ENCODE measurements around the gene SBF1.

Gene SBF1

DNA sequence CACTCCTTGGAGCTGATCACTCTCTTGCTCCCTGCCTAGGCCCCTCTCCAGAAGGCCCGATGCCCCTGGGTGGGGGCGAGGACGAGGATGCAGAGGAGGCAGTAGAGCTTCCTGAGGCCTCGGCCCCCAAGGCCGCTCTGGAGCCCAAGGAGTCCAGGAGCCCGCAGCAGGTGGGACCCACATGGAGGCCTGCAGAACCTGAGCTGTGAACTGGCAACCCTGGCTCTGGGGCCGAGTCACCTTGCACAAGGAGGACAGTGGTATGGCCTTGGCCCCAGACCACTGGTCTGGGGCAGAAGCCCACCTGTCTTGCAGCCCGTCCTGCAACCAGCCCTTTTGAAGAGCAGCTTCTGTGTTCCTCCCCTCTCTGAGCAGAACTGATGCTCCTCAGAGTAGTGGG lies 44.3 kb upstream of the SBF1 start:
- no peak overlapping the region for H3K27ac ChIP-seq (ENCODE audit: low read length)
- H3K36me3 ChIP-seq (ENCODE audit: control insufficient read depth, insufficient read depth, low read length), result peaks cover 34% of the 10 kb centered on the region
- no peak overlapping the region for H3K4me3 ChIP-seq (ENCODE audit: low read length)
- no peaks in the 10 kb centered on the region; the same call in 1 of the 2 replicates for H3K4me1 ChIP-seq (ENCODE audit: control insufficient read depth, insufficient read depth, low read length)
- no CpG with 5 or more reads among the region's 8 CpGs for WGBS (ENCODE audit: insufficient coverage, insufficient read length)
- no peak for DNase-seq (ENCODE audit: low read depth, low spot score)
- H3K27me3 ChIP-seq (ENCODE audit: control insufficient read depth, insufficient read depth, low read length), result no peaks in the 10 kb centered on the region
- H3K9me3 ChIP-seq (ENCODE audit: control insufficient read depth, insufficient read depth, low read length), result no peaks in the 10 kb centered on the region

DNA sequence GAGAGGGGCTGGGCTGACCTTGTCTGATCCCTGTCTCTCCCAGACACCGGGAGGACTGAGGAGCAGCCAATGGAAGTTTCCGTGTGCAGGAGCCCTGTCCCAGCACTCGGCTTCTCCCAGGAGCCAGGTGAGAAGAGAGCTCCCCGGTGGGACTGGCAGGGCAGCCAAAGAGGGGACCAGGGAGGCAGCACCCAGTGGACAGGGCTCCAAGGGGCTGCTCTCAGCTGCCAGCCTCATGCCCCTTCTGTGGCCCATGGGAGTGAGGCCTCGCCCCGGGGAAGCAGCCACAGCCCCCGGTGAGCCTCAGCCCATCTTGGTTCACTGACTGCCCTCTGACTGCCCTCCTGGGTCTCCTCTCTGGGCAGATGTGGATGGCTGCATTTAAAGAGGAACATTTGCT lies 43.8 kb upstream of the SBF1 start:
- Histone ChIP-seq H3K9me3 (ENCODE audit: control insufficient read depth, insufficient read depth, low read length) (no peaks in the 10 kb centered on the region), H3K4me1 (ENCODE audit: control insufficient read depth, insufficient read depth, low read length) (no peaks in the 10 kb centered on the region), H3K27me3 (ENCODE audit: control insufficient read depth, insufficient read depth, low read length) (no peaks in the 10 kb centered on the region), H3K36me3 (ENCODE audit: control insufficient read depth, insufficient read depth, low read length) (peaks cover 34% of the 10 kb centered on the region), H3K27ac (ENCODE audit: low read length) (no peak overlapping the region), H3K4me3 (ENCODE audit: low read length) (no peak overlapping the region)
- no CpG with 5 or more reads among the region's 7 CpGs for WGBS (ENCODE audit: insufficient coverage, insufficient read length)
- no peak for DNase-seq (ENCODE audit: low read depth, low spot score)

DNA sequence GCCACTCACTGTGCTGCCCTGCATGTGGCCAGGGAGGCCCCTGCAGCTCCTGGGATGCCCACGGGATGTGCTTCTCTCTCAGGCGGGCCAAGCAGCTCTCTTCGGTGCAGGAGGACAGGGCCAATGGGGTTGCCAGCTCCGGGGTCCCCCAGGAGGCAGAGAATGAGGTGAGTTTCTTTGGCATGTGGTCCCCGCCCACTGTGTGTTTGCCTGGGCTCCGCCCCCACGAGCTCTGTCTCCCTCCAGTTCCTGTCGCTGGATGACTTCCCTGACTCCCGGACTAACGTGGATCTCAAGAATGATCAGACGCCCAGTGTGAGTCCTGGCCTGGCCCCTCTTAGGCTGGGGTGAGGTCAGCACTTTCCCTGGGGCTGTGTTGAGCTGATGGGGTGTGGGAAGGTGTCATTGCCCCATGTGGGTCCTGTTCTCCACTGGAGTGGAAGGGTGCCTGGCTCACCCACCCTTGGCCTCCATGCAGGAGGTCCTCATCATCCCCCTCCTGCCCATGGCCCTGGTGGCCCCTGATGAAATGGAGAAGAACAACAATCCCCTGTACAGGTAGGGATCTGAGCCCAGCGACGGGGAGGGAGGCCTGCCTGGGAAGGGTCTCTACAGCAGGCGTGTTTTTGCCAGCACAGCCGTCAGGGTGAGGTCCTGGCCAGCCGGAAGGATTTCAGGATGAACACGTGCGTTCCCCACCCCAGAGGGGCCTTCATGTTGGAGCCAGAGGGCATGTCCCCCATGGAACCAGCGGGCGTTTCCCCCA lies 42.8 kb upstream of the SBF1 start:
- Histone ChIP-seq H3K36me3 (ENCODE audit: control insufficient read depth, insufficient read depth, low read length) (peaks cover 26% of the 10 kb centered on the region), H3K9me3 (ENCODE audit: control insufficient read depth, insufficient read depth, low read length) (no peaks in the 10 kb centered on the region), H3K4me1 (ENCODE audit: control insufficient read depth, insufficient read depth, low read length) (no peaks in the 10 kb centered on the region), H3K27me3 (ENCODE audit: control insufficient read depth, insufficient read depth, low read length) (no peaks in the 10 kb centered on the region), H3K4me3 (ENCODE audit: low read length) (no peak overlapping the region), H3K27ac (ENCODE audit: low read length) (no peak overlapping the region)
- DNase-seq (ENCODE audit: low read depth, low spot score), result no peak
- no CpG with 5 or more reads among the region's 20 CpGs for WGBS (ENCODE audit: insufficient coverage, insufficient read length)

DNA sequence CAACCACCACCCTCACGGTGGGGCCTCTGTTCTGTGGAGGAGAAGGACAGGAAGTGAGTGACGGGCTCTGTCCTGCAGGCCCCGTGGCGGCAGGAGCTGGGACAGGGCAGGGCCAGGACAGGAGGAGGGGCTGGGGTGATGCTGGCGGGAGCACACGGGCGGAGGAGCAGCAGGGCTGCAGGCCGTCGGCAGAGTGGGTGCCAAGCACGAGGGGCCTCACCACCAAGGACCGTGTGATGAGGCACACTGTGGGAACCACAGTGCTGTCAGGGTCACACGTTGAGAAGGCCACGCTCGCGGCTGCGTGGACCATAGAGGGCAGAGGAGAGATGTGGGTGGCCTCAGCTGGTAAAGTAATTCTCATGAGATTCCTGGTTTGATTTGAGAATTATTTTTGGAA lies 42.1 kb upstream of the SBF1 start:
- WGBS (ENCODE audit: insufficient coverage, insufficient read length), result no CpG with 5 or more reads among the region's 16 CpGs
- H3K36me3 ChIP-seq (ENCODE audit: control insufficient read depth, insufficient read depth, low read length), result peaks cover 19% of the 10 kb centered on the region
- H3K27me3 ChIP-seq (ENCODE audit: control insufficient read depth, insufficient read depth, low read length), result no peaks in the 10 kb centered on the region

DNA sequence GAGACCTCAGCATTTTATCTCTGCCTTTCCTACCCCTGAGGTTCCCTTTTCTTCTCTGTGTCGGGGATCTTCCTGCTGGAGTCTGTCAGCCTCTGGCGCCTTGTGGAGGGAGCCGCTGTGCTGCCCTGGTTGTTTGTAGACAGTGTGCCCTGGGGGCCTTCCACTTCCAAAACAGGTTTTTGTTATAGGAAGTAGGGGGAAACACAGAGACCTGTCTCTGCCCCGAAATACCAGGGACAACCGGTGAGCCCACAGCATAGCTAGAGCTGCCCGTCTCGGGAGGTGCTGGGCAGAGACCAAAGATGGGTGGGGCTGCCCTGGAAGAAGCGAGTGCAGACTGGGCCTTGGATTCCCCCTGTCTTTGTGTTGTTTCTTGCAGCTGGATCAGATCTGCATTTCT lies 41.2 kb upstream of the SBF1 start:
- H3K36me3 ChIP-seq (ENCODE audit: control insufficient read depth, insufficient read depth, low read length), result peaks cover 15% of the 10 kb centered on the region
- no peaks in the 10 kb centered on the region for H3K9me3 ChIP-seq (ENCODE audit: control insufficient read depth, insufficient read depth, low read length)
- H3K4me1 ChIP-seq (ENCODE audit: control insufficient read depth, insufficient read depth, low read length), result no peaks in the 10 kb centered on the region
- DNase-seq (ENCODE audit: low read depth, low spot score), result no peak
- H3K27ac ChIP-seq (ENCODE audit: low read length), result no peak overlapping the region
- no CpG with 5 or more reads among the region's 8 CpGs for WGBS (ENCODE audit: insufficient coverage, insufficient read length)
- H3K4me3 ChIP-seq (ENCODE audit: low read length), result no peak overlapping the region
- H3K27me3 ChIP-seq (ENCODE audit: control insufficient read depth, insufficient read depth, low read length), result no peaks in the 10 kb centered on the region

More for the DNA sequence above, 42.1 kb upstream of the SBF1 start:
- Histone ChIP-seq H3K9me3 (ENCODE audit: control insufficient read depth, insufficient read depth, low read length) (no peaks in the 10 kb centered on the region), H3K4me1 (ENCODE audit: control insufficient read depth, insufficient read depth, low read length) (no peaks in the 10 kb centered on the region), H3K4me3 (ENCODE audit: low read length) (no peak overlapping the region), H3K27ac (ENCODE audit: low read length) (no peak overlapping the region)
- no peak for DNase-seq (ENCODE audit: low read depth, low spot score)

DNA sequence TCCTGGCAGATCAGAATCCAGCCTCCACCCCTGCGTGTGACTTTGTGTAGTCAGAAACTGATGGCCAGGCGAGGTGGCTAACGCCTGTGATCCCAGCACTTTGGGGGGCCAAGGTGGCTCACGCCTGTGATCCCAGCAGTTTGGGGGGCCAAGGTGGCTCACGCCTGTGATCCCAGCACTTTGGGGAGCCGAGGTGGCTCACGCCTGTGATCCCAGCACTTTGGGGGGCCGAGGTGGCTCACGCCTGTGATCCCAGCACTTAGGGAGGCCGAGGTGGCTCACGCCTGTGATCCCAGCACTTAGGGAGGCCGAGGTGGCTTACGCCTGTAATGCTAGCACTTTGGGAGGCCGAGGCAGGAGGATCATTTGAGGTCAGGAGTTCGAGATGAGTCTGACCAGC lies 38.3 kb upstream of the SBF1 start:
- no peaks in the 10 kb centered on the region for H3K9me3 ChIP-seq (ENCODE audit: control insufficient read depth, insufficient read depth, low read length)
- H3K4me3 ChIP-seq (ENCODE audit: low read length), result no peak overlapping the region
- H3K27me3 ChIP-seq (ENCODE audit: control insufficient read depth, insufficient read depth, low read length), result no peaks in the 10 kb centered on the region
- H3K36me3 ChIP-seq (ENCODE audit: control insufficient read depth, insufficient read depth, low read length), result peaks cover 4% of the 10 kb centered on the region
- no peak overlapping the region for H3K27ac ChIP-seq (ENCODE audit: low read length)
- no peak for DNase-seq (ENCODE audit: low read depth, low spot score)
- no CpG with 5 or more reads among the region's 15 CpGs for WGBS (ENCODE audit: insufficient coverage, insufficient read length)
- H3K4me1 ChIP-seq (ENCODE audit: control insufficient read depth, insufficient read depth, low read length), result peaks cover 2% of the 10 kb centered on the region; the same call in 1 of the 2 replicates

DNA sequence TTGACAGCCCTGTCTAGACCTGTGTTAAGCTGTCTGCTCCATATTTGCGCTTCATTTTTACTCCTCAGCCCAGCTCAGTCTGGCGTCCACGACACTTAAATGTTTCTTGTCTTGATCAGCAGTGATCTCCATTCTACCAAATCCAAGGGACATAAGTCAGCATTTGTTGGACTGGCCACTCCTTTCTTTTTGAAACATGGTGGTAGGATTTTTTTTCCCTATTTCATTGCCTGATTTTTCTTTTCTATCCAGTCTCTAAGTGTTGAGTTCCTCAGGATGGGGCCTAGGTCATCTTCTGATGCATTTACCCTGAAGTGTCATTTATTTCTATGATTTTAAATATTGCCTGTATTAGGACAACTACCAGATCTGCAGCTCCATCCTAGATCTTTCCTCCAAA lies 34.1 kb upstream of the SBF1 start:
- Histone ChIP-seq H3K4me3 (ENCODE audit: low read length) (peak overlapping the region; percentile 95; the same call in 1 of the 2 replicates), H3K36me3 (ENCODE audit: control insufficient read depth, insufficient read depth, low read length) (peaks cover 6% of the 10 kb centered on the region; the same call in 1 of the 2 replicates), H3K27me3 (ENCODE audit: control insufficient read depth, insufficient read depth, low read length) (no peaks in the 10 kb centered on the region), H3K9me3 (ENCODE audit: control insufficient read depth, insufficient read depth, low read length) (no peaks in the 10 kb centered on the region), H3K27ac (ENCODE audit: low read length) (no peak overlapping the region), H3K4me1 (ENCODE audit: control insufficient read depth, insufficient read depth, low read length) (peaks cover 4% of the 10 kb centered on the region)
- WGBS (ENCODE audit: insufficient coverage, insufficient read length), result no CpG with 5 or more reads among the region's 3 CpGs
- no peak for DNase-seq (ENCODE audit: low read depth, low spot score)

DNA sequence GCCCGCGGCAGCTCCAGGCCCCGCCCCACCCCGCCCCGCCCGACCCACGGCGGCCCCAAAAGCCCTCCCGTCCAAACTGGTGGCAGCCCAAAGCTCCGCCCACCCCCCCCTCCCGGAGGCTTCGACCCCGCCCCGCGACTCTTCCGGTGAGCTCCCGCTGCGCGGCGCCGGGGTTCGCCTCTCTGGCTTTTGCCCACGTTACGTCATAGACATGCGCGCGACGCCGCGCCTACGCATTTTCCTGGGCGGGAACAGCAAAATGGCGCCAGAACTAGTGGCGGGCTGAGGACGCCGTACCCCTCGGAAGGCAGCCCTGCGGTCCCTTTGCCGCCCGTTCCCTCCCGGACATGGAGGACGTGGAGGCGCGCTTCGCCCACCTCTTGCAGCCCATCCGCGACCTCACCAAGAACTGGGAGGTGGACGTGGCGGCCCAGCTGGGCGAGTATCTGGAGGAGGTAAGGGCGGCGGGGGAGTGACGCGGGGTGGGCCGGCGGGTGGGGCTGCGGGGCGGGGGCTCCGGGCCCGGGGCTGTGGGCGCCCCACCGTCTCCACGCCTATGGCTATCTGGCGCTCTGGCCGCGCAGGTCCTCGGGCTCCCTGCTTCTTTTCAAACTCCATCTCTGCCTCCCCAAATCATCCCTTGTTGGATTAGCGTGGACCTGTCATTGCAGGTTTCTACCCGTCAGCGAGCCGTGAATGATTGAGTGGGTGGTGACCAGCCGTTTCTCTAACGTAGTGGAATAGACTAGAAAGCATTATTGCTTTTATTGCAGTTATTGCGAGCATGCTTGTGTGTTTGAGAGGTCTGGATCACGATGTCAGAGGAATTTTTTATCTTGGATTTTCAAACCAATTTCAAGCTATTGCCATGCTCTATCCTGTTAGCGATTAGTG lies 33.4 kb upstream of the SBF1 start, which contains the start of gene NCAPH2:
Gene NCAPH2 (plus strand): TSS at position 234 of the 894 bp plus-strand sequence. CDS start 114 bp downstream, at position 348.
- H3K36me3 ChIP-seq (ENCODE audit: control insufficient read depth, insufficient read depth, low read length), result peaks cover 6% of the 10 kb centered on the region; the same call in 1 of the 2 replicates
- DNase-seq (ENCODE audit: low read depth, low spot score), result peak; percentile 93
- WGBS (ENCODE audit: insufficient coverage, insufficient read length), result no CpG with 5 or more reads among the region's 76 CpGs
- no peaks in the 10 kb centered on the region for H3K9me3 ChIP-seq (ENCODE audit: control insufficient read depth, insufficient read depth, low read length)
- H3K27ac ChIP-seq (ENCODE audit: low read length), result no peak within 1 kb of the TSS
- no peaks in the 10 kb centered on the region for H3K27me3 ChIP-seq (ENCODE audit: control insufficient read depth, insufficient read depth, low read length)
- H3K4me3 ChIP-seq (ENCODE audit: low read length), result peak within 1 kb of the TSS; percentile 95
- H3K4me1 ChIP-seq (ENCODE audit: control insufficient read depth, insufficient read depth, low read length), result peaks cover 4% of the 10 kb centered on the region

DNA sequence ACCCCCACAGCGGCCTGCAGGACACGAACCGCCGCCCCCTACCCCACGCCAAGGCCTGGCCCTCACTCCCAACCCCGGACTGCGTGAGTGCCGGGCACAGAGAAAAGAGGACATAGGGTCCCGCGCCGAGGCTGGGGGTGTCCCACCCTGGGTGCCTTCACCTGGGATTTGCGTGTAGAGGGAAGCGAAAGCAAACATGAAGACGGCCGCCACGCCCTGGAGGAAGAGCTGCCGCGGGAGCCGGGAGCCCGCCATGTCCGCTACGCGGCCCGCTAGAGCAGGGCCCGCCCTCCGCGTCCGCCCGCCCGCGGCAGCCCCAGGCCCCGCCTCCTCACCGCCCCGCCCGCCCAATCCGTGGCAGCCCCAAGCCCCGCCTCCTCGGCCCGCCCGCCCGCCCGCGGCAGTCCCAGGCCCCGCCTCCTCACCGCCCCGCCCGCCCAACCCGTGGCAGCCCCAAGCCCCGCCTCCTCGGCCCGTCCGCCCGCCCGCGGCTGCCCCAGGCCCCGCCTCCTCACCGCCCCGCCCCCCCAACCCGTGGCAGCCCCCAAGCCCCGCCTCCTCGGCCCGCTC lies 32.7 kb upstream of the SBF1 start, which contains the start of gene LMF2:
Gene LMF2 (minus strand): TSS at position 282 of the 570 bp plus-strand sequence. CDS start 27 bp downstream, at position 255.
- no peak within 1 kb of the TSS for H3K27ac ChIP-seq (ENCODE audit: low read length)
- peaks cover 6% of the 10 kb centered on the region; the same call in 1 of the 2 replicates for H3K36me3 ChIP-seq (ENCODE audit: control insufficient read depth, insufficient read depth, low read length)
- no CpG with 5 or more reads among the region's 62 CpGs for WGBS (ENCODE audit: insufficient coverage, insufficient read length)

More for the DNA sequence above, 32.7 kb upstream of the SBF1 start, which contains the start of gene LMF2:
- no peaks in the 10 kb centered on the region for H3K27me3 ChIP-seq (ENCODE audit: control insufficient read depth, insufficient read depth, low read length)
- no peaks in the 10 kb centered on the region for H3K9me3 ChIP-seq (ENCODE audit: control insufficient read depth, insufficient read depth, low read length)
- H3K4me3 ChIP-seq (ENCODE audit: low read length), result peak within 1 kb of the TSS; percentile 95
- DNase-seq (ENCODE audit: low read depth, low spot score), result no peak
- H3K4me1 ChIP-seq (ENCODE audit: control insufficient read depth, insufficient read depth, low read length), result peaks cover 4% of the 10 kb centered on the region

Data from iPS DF 6.9 (cell line).